K562 (cell line): ENCODE data around the gene TRIP6. TPM values are rescaled to one million over a fixed set of nuclear protein-coding genes. Genes with fewer than 3 reads are reported as not detected.

Source experiments
- ATAC-seq: fragments of 200-7000 bp; cut with Tn5 transposase; 3 replicates; pipeline ENCODE4 v1.9.1; 2020; ENCODE audit warnings: moderate library complexity
- BruUV-seq: library from RNA; stranded (reverse); fragments of 400-500 nt; replicated peaks from 2 replicates; lab custom pipeline; 2021; lab: Mats Ljungman, UMichigan
- CTCF ChIA-PET: fragments of 300-600 bp; formaldehyde crosslinking; extraction: SDS; loops from one replicate; lab custom pipeline; 2021; ENCODE audit warnings: low intra/inter-chr PET ratio; lab: Yijun Ruan, JAX
- POLR2A ChIA-PET: fragments of 300-600, 350-650 bp; sonication (Branson Sonifier 250); formaldehyde crosslinking; extraction: SDS; loops from one replicate; lab custom pipeline; 2021; ENCODE audit warnings: antibody characterized with exemption, inconsistent platforms; lab: Yijun Ruan, JAX
- DNase-seq, 4 experiments: peaks; one replicate each; pipeline versions ENCODE4 v3.0.0 to v3.0.0-alpha.2; 2011 to 2018; ENCODE audit warnings: low spot score in 3 of 4, mixed read lengths in 3 of 4; ENCODE audit errors: extremely low read depth in 1 of 4
- FAIRE-seq: peaks from 2 replicates; lab custom pipeline; 2011; peaks lifted over from hg19 to GRCh38; lab: Jason Lieb, UNC
- H2AFZ ChIP-seq: 2 replicates; pipeline ENCODE4 v1.6.0; 2011; ENCODE audit warnings: low read depth, low read length, control low read depth, inconsistent platforms
- H3K27ac ChIP-seq: fragments of 200-600 bp; 3 replicates; pipeline ENCODE4 v1.8.0; 2011; ENCODE audit warnings: low read depth, mild to moderate bottlenecking, control low read depth, inconsistent platforms, low read length, moderate library complexity, mixed read lengths; ENCODE audit errors: extremely low read depth
- H3K27me3 ChIP-seq, 2 experiments: fragments of 300-600 bp in 1 of 2; 2 replicates in 1 of 2; 3 replicates in 1 of 2; pipeline versions ENCODE4 v1.6.0 to v1.8.0; 2011; ENCODE audit warnings: inconsistent platforms in 2 of 2, low read length in 2 of 2, mild to moderate bottlenecking in 1 of 2, mixed read lengths in 1 of 2, moderate library complexity in 1 of 2; ENCODE audit not compliant: control insufficient read depth in 2 of 2, insufficient read depth in 2 of 2
- H3K36me3 ChIP-seq: fragments of 300-600 bp; 3 replicates; pipeline ENCODE4 v1.8.0; 2011; ENCODE audit warnings: mild to moderate bottlenecking, low read length, inconsistent platforms; ENCODE audit not compliant: control insufficient read depth, insufficient read depth
- H3K4me1 ChIP-seq, 2 experiments: fragments of 200-600 bp in 1 of 2; replicated peaks in 1 of 2; 2 replicates in 1 of 2; 3 replicates in 1 of 2; pipeline versions ENCODE4 v1.5.1 to v1.8.0; 2011; ENCODE audit warnings: inconsistent platforms in 2 of 2, low read length in 2 of 2, mild to moderate bottlenecking in 1 of 2, mixed read lengths in 1 of 2, moderate library complexity in 1 of 2; ENCODE audit not compliant: control insufficient read depth in 2 of 2, insufficient read depth in 2 of 2
- H3K4me2 ChIP-seq: 2 replicates; pipeline ENCODE4 v1.6.1; 2011; ENCODE audit warnings: low read length, control low read depth, inconsistent platforms, mixed read lengths; ENCODE audit not compliant: insufficient read depth
- H3K4me3 ChIP-seq: fragments of 200-600 bp; sonication (generic), shearing (Covaris generic); 2 replicates; pipeline ENCODE4 v1.5.1; 2016; ENCODE audit warnings: control low read depth, inconsistent platforms
- H3K79me2 ChIP-seq: fragments of 200-600 bp; 3 replicates; pipeline ENCODE4 v1.8.0; 2011; ENCODE audit warnings: low read length, inconsistent platforms; ENCODE audit not compliant: control insufficient read depth, insufficient read depth
- H3K9ac ChIP-seq, 2 experiments: 2 replicates each; pipeline versions ENCODE4 v1.6.0 to v1.6.1; 2011; ENCODE audit warnings: low read depth in 2 of 2, low read length in 2 of 2, control low read depth in 1 of 2, inconsistent platforms in 1 of 2, mild to moderate bottlenecking in 1 of 2, mixed read lengths in 1 of 2; ENCODE audit not compliant: insufficient read depth in 1 of 2
- H3K9me1 ChIP-seq: one replicate; pipeline ENCODE4 v1.6.0; 2011; ENCODE audit warnings: inconsistent platforms, mild to moderate bottlenecking, low read length, moderate library complexity; ENCODE audit not compliant: control insufficient read depth, insufficient read depth
- H3K9me3 ChIP-seq: replicated peaks from 2 replicates; pipeline ENCODE4 v1.5.1; 2011; ENCODE audit warnings: low read depth, low read length, inconsistent platforms; ENCODE audit not compliant: control insufficient read depth, insufficient read depth
- H4K20me1 ChIP-seq: replicated peaks from 2 replicates; pipeline ENCODE4 v1.6.1; 2011; ENCODE audit warnings: low read length, inconsistent platforms, mixed read lengths; ENCODE audit not compliant: control insufficient read depth, insufficient read depth
- ATF1 ChIP-seq, 2 experiments: fragments of 450-650 bp in 1 of 2; IDR thresholded peaks; 2 replicates each; pipeline ENCODE4 v1.6.1; 2016; ENCODE audit warnings: missing compliant biosample characterization in 1 of 2, missing genetic modification characterization in 1 of 2
- MIER1 ChIP-seq: fragments of 450-650 bp; IDR thresholded peaks from 2 replicates; pipeline ENCODE4 v1.6.1; 2016; ENCODE audit warnings: antibody characterized with exemption, mild to moderate bottlenecking, low read depth
- POLR2A ChIP-seq: fragments of 450-650 bp; conservative IDR thresholded peaks from 2 replicates; pipeline ENCODE4 v1.6.1; 2016
- POLR2G ChIP-seq: fragments of 200-400 bp; formaldehyde crosslinking; IDR thresholded peaks from 2 replicates; pipeline ENCODE4 v1.6.1; 2017; ENCODE audit warnings: low read depth, mild to moderate bottlenecking, antibody characterized with exemption, low read length, moderate library complexity
- RHOXF2B ChIP-seq: fragments of 250-450 bp; sonication (Bioruptor Pico); conservative IDR thresholded peaks from 2 replicates; pipeline ENCODE4 v1.5.1; 2021
- SUPT5H ChIP-seq: fragments of 450-650 bp; IDR thresholded peaks from 2 replicates; pipeline ENCODE4 v1.6.1; 2016
- ZNF165 ChIP-seq: fragments of 250-450 bp; sonication (Bioruptor Pico); IDR thresholded peaks from 2 replicates; pipeline ENCODE4 v1.4.0; 2020; ENCODE audit warnings: borderline replicate concordance
- WGBS: fragments of 100-300 bp; shearing (Covaris generic); methylation state at CpG from one replicate; pipeline ENCODE4 v1.1.6; 2016; ENCODE audit warnings: low coverage, mixed read lengths; ENCODE audit not compliant: insufficient coverage; ENCODE audit errors: missing lambda C conversion rate; 5-methylcytosine and 5-hydroxymethylcytosine counted together
- in situ Hi-C: fragments of 300-500 bp; cut with MboI; formaldehyde crosslinking; loops from 4 replicates; pipeline ENCODE4 v1.15.0; 2018; ENCODE audit warnings: inconsistent platforms, mixed read lengths
- intact Hi-C: fragments of 100-400 bp; cut with micrococcal nuclease; formaldehyde crosslinking; loops from 2 replicates; pipeline ENCODE4 v1.14.2; 2022
- polyA plus RNA-seq, 8 experiments: library from polyadenylated mRNA; depleted of rRNA in 4 of 8; stranded (reverse) in 5 of 8; unstranded in 3 of 8; fragments of >200 nt; fragmentation: Nextera tagmentation in 2 of 8; fragmentation: Illumina TruSeq in 1 of 8; extraction: Ambion mirVana in 2 of 8; extraction: Trizol in 1 of 8; gene quantifications; 2 replicates each; pipeline versions ENCODE4 v1.2.1 to v1.2.3, GENCODE V29; 2011 to 2014; ENCODE audit warnings: inconsistent platforms in 1 of 8, missing spikeins in 1 of 8
- total RNA-seq, 7 experiments: library from RNA; depleted of rRNA in 6 of 7; stranded (reverse); fragments of >200 nt in 6 of 7; fragmentation: Illumina TruSeq in 2 of 7; extraction: Trizol in 2 of 7; gene quantifications; 2 replicates each; pipeline versions ENCODE4 v1.2.1 to v1.2.3, GENCODE V29; 2011 to 2021; ENCODE audit warnings: low replicate concordance in 1 of 7

Gene TRIP6
- total and polyA plus RNA-seq, 9 of the 15 experiments (the other 6 are each of a cell fraction or from before 2014, with no cell fraction given) = 5.9 to 141 (median 54.0) TPM

- H3K27me3 ChIP-seq = no peaks in the 10 kb centered on the region
- no peaks in the 10 kb centered on the region for H3K9me3 ChIP-seq
- FAIRE-seq = no peak
- no TSS peak for BruUV-seq
- H3K4me1 ChIP-seq = peaks cover 0 to 33% of the 10 kb centered on the region in 2 experiments; a peak in 3 of 5 replicates
- no peak overlapping the region for H3K27ac ChIP-seq
- H3K9ac ChIP-seq = peak overlapping the region in 1 of 2 experiments; percentile 24; a peak in 1 of 4 replicates
- H3K79me2 ChIP-seq = 0 out of 3 replicates have a peak, but pooled peaks cover 2% of the 10 kb centered on the region
- peaks cover 96% of the 10 kb centered on the region for H3K36me3 ChIP-seq
- no peak overlapping the region for H3K4me2 ChIP-seq
- ChIA-PET POLR2A (interaction anchor here (0.6 to 1.0 kb wide), 4 partner anchors 10 to 57 kb away, joined by 3 to 5 read pairs (median 4); partner anchors contain the start of gene SRRT), CTCF (no interaction called here)
- no peaks in the 10 kb centered on the region for H3K9me1 ChIP-seq
- H4K20me1 ChIP-seq = no peaks in the 10 kb centered on the region
- TF ChIP-seq POLR2G (peak; percentile 39; the same call in 1 of the 2 replicates), ATF1 (CRISPR knock-in tag; IDR thresholded peaks at IDR 0.05) (no peak), ATF1 (tag; IDR thresholded peaks at IDR 0.05) (no peak)
- in situ Hi-C loops (no loop called here), intact Hi-C loops (no loop called here)
- 97% methylated on average over 6 of the region's 9 CpGs for WGBS
- no peak overlapping the region for H2AFZ ChIP-seq
- ATAC-seq = no peak
- DNase-seq = peak in 1 of 4 experiments; percentile 7
- H3K4me3 ChIP-seq = no peak overlapping the region
These were observed 48.8 kb upstream of the TRIP6 start for GRCh38 chr7:100818366-100818765.

- POLR2A ChIA-PET = interaction anchor here (0.6 to 0.8 kb wide), 3 partner anchors 14 to 56 kb away, joined by 3 to 4 read pairs (median 3); partner anchors contain the start of gene SRRT
- no TSS peak for BruUV-seq
- no peak overlapping the region for H3K4me3 ChIP-seq
- no peaks in the 10 kb centered on the region for H3K9me1 ChIP-seq
- H3K9me3 ChIP-seq = no peaks in the 10 kb centered on the region
- in situ Hi-C loops (no loop called here), intact Hi-C loops (no loop called here)
- H3K9ac ChIP-seq = peak overlapping the region in 1 of 2 experiments; percentile 65; a peak in 2 of 4 replicates
- H3K27me3 ChIP-seq = no peaks in the 10 kb centered on the region
- H4K20me1 ChIP-seq = no peaks in the 10 kb centered on the region
- H3K79me2 ChIP-seq = peaks cover 5% of the 10 kb centered on the region; the same call in 1 of the 3 replicates
- DNase-seq (peak in 1 of 4 experiments; percentile 6), ATAC-seq (no peak), FAIRE-seq (peak; percentile 26)
- H3K4me1 ChIP-seq = peaks cover 0 to 35% of the 10 kb centered on the region in 2 experiments; a peak in 3 of 5 replicates
- H3K4me2 ChIP-seq = no peak overlapping the region
- no peak overlapping the region for H2AFZ ChIP-seq
- H3K36me3 ChIP-seq = peaks cover 96% of the 10 kb centered on the region
- CTCF ChIA-PET = no interaction called here
- TF ChIP-seq MIER1 (peak; percentile 56; the same call in 1 of the 2 replicates), SUPT5H (peak; percentile 37; the same call in 1 of the 2 replicates), POLR2A (peak; percentile 48; the same call in 1 of the 2 replicates), ZNF165 (no peak), RHOXF2B (CRISPR knock-in tag) (no peak)
- 70% methylated on average over 6 of the region's 6 CpGs for WGBS
- H3K27ac ChIP-seq = 0 out of 3 replicates have a peak overlapping the region, but pooled peaks have one; percentile 19
These were observed 48.4 kb upstream of the TRIP6 start for GRCh38 chr7:100818825-100819224.
